Measurements from ENCODE around the gene C1QTNF2. TPM values are rescaled to one million over a fixed set of nuclear protein-coding genes. Genes with fewer than 3 reads are reported as not detected.

The C1QTNF2 gene
- total and polyA plus RNA-seq, 2 of the 13 experiments (the other 11 are each of a cell fraction or from before 2014, with no cell fraction given): not detected

DNA sequence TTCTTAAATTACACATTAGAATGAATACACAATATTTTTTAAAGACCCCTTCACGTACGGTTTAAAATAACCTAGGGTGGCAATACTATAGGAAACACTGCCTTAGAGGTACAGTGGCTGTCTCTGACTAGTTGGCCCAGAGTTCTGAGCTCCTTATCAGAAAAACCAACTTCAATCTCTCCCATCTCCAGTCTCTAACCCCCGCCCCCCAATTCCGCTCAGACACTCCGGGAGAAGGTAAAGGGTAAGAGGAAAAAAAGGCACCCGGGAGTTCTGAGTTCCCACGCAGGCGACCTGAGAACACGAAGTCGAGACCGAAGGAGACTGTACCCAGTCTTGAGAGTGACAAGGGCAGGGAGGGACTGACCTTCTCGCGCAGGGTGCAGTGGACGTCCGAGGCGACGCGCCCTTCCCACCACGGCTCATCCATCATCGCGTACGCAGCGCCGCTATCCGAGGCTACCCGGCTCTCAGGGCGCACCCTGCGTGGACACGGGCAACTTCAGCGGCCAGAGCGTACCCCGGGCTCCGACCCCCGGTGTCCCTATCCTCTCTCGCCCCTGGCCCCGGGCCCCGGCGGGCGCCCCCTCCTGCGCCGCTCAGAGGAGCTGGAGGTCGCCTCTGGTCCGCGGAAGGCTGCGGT, 58.8 kb downstream of the C1QTNF2 start:
- peak; percentile 40 for ATAC-seq
- POLR2A ChIA-PET: no interaction called here
- in situ Hi-C loops (cut with HindIII; ENCODE audit: extremely low pct_ligation_motif_present, low pct_unique_long_range_greater_than_20kb): no loop called here

DNA sequence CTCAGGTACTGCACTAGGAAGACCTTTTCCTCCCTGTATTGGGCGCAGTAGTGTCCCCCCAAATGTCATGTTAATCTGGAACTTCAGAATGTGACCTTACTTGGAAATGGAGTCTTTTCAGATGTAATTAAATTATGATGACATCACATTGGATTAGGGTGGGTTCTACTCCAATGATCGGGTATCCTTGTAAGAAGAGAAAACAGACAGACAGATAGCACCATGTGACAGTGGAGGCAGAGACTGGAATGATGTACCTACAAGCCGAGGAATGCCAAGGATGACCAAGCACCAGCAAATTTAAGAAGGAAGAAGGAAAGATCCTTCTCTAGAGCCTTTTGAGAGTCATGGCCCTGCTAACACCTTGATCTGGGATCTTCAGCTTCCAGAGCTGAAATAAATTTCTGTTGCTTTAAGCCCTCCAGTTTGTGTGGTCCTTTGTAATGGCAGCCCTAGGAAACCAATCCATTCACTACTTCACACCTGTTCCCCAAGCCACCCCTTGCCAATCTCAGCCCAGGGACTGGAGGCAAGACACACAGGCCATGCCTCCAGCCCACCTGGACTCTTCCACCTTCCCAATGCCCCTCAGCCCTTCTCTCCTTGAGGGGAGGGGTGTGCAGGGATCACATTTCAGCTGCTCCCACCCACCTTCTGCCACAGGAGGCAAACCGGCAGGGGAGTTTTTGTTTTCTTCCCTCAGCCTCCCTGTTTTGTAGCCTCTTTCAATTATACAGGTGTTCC, 59.7 kb downstream of the C1QTNF2 start:
- no peak for DNase-seq (ENCODE audit: low spot score)
- in situ Hi-C loops (cut with HindIII; ENCODE audit: extremely low pct_ligation_motif_present, low pct_unique_long_range_greater_than_20kb): no loop called here
- Histone ChIP-seq H2AFZ (ENCODE audit: low read length) (no peak overlapping the region), H3K27ac (ENCODE audit: extremely low read length, insufficient read depth, low read length) (no peak overlapping the region), H3K4me1 (ENCODE audit: insufficient read depth, low read length) (peaks cover 17% of the 10 kb centered on the region), H3K36me3 (replicated peaks in 1 of 2; ENCODE audit: control insufficient read depth in 1 of 2, insufficient read depth in 2 of 2, low read length in 2 of 2) (no peaks in the 10 kb centered on the region), H4K20me1 (ENCODE audit: insufficient read depth, low read length) (no peaks in the 10 kb centered on the region), H3K9me3 (ENCODE audit: low read length) (no peaks in the 10 kb centered on the region), H3K4me2 (ENCODE audit: low read depth, low read length) (no peak overlapping the region), H3K4me3 (replicated peaks in 1 of 3; ENCODE audit: insufficient read depth in 1 of 3, low read depth in 2 of 3, low read length in 3 of 3) (0 out of 6 replicates have a peak overlapping the region, but pooled peaks of 1 of the 3 experiments have one; percentile 65), H3K9ac (ENCODE audit: insufficient read depth, low read depth, low read length) (no peak overlapping the region), H3K27me3 (ENCODE audit: control insufficient read depth in 1 of 2, insufficient read depth in 2 of 2, low read length in 2 of 2) (peaks cover 0 to 3% of the 10 kb centered on the region in 2 experiments; a peak in 2 of 5 replicates), H3K79me2 (ENCODE audit: insufficient read depth, low read length) (no peaks in the 10 kb centered on the region)
- intact Hi-C loops (cut with micrococcal nuclease; ENCODE audit: unreplicated experiment): no loop called here
- 84% methylated on average over 4 of the region's 4 CpGs for WGBS (ENCODE audit: low lambda C conversion rate)
- POLR2A ChIA-PET: no interaction called here
- no TSS peak for BruUV-seq (replicated peaks)
- TF ChIP-seq SP2 (CRISPR knock-in tag; IDR thresholded peaks at IDR 0.05) (no peak), ATF7 (IDR thresholded peaks at IDR 0.05) (peak; percentile 57; the same call in 1 of the 2 replicates), ATF7 (CRISPR knock-in tag; IDR thresholded peaks at IDR 0.05) (no peak), CREB1 (IDR thresholded peaks at IDR 0.05) (0 out of 2 replicates have a peak, but pooled peaks have one; percentile 25), CREB1 (CRISPR knock-in tag; IDR thresholded peaks at IDR 0.05) (no peak)
- FAIRE-seq: no peak
- no peak for ATAC-seq
- CTCF ChIA-PET (ENCODE audit: low intra/inter-chr PET ratio, low total read pairs): no interaction called here

More for the DNA sequence above, 58.8 kb downstream of the C1QTNF2 start:
- no peaks in the 10 kb centered on the region for H4K20me1 ChIP-seq (ENCODE audit: insufficient read depth, low read length)
- peak overlapping the region; percentile 59 to 74 (median 65); a peak in 5 of 6 replicates for H3K4me3 ChIP-seq (replicated peaks in 1 of 3; ENCODE audit: insufficient read depth in 1 of 3, low read depth in 2 of 3, low read length in 3 of 3)
- BruUV-seq (replicated peaks): no TSS peak
- H2AFZ ChIP-seq (ENCODE audit: low read length): no peak overlapping the region
- peaks cover 26% of the 10 kb centered on the region for H3K4me1 ChIP-seq (ENCODE audit: insufficient read depth, low read length)
- H3K27me3 ChIP-seq (ENCODE audit: control insufficient read depth in 1 of 2, insufficient read depth in 2 of 2, low read length in 2 of 2): peaks cover 0 to 3% of the 10 kb centered on the region in 2 experiments; a peak in 2 of 5 replicates
- CTCF ChIA-PET (ENCODE audit: low intra/inter-chr PET ratio, low total read pairs): no interaction called here
- no peaks in the 10 kb centered on the region for H3K79me2 ChIP-seq (ENCODE audit: insufficient read depth, low read length)
- H3K9ac ChIP-seq (ENCODE audit: insufficient read depth, low read depth, low read length): peak overlapping the region; percentile 60
- H3K27ac ChIP-seq (ENCODE audit: extremely low read length, insufficient read depth, low read length): no peak overlapping the region
- H3K9me3 ChIP-seq (ENCODE audit: low read length): no peaks in the 10 kb centered on the region
- 47% methylated on average over 34 of the region's 45 CpGs for WGBS (ENCODE audit: low lambda C conversion rate)
- TF ChIP-seq ZSCAN21 (CRISPR knock-in tag; IDR thresholded peaks at IDR 0.05; ENCODE audit: borderline replicate concordance) (0 out of 2 replicates have a peak, but pooled peaks have one; percentile 12), ZBTB20 (CRISPR knock-in tag; IDR thresholded peaks at IDR 0.05; ENCODE audit: borderline replicate concordance, low read depth) (no peak), EEA1 (CRISPR knock-in tag; IDR thresholded peaks at IDR 0.05; ENCODE audit: borderline replicate concordance) (0 out of 2 replicates have a peak, but pooled peaks have one; percentile 1)
- H3K36me3 ChIP-seq (replicated peaks in 1 of 2; ENCODE audit: control insufficient read depth in 1 of 2, insufficient read depth in 2 of 2, low read length in 2 of 2): no peaks in the 10 kb centered on the region
- intact Hi-C loops (cut with micrococcal nuclease; ENCODE audit: unreplicated experiment): no loop called here
- DNase-seq (ENCODE audit: low spot score) (no peak), FAIRE-seq (no peak)
- peak overlapping the region; percentile 76 for H3K4me2 ChIP-seq (ENCODE audit: low read depth, low read length)
